Aorta (tissue), 5 donors: ENCODE data around the gene GPBAR1. TPM values are rescaled to one million over a fixed set of nuclear protein-coding genes. Genes with fewer than 3 reads are reported as not detected.
A peak's percentile ranks its signal among the peaks of the same experiment; 100 is the strongest.
"Not testable (repeated sequence)": the region's sequence is repeated elsewhere in the genome, so short reads cannot be mapped to it uniquely, and the experiment has no call there.

Experiments
- ATAC-seq: fragments of 200-7000 bp; cut with Tn5 transposase; one replicate; pipeline ENCODE4 v1.9.1; 2022; ENCODE audit warnings: moderate library complexity; ENCODE audit not compliant: low FRiP score
- DNase-seq, 2 donors: peaks; one replicate each; pipeline ENCODE4 v3.0.0-alpha.2; 2020
- H3K27ac ChIP-seq, 2 donors: one replicate each; pipeline ENCODE4 v1.5.1; 2013; ENCODE audit warnings: low read length in 2 of 2, mild to moderate bottlenecking in 2 of 2, moderate library complexity in 2 of 2, control low read depth in 1 of 2, inconsistent platforms in 1 of 2, low read depth in 1 of 2
- H3K27me3 ChIP-seq, 2 donors: one replicate each; pipeline ENCODE4 v1.6.1; 2013; ENCODE audit warnings: control low read depth in 1 of 2, low read length in 1 of 2, mild to moderate bottlenecking in 1 of 2, moderate library complexity in 1 of 2; ENCODE audit not compliant: insufficient read depth in 2 of 2, control insufficient read depth in 1 of 2
- H3K36me3 ChIP-seq, 2 donors: one replicate each; pipeline ENCODE4 v1.6.1; 2013; ENCODE audit warnings: control low read depth in 1 of 2, low read length in 1 of 2, mild to moderate bottlenecking in 1 of 2; ENCODE audit not compliant: insufficient read depth in 2 of 2, control insufficient read depth in 1 of 2
- H3K4me1 ChIP-seq, 2 donors: one replicate each; pipeline ENCODE4 v1.6.1; 2013; ENCODE audit warnings: low read length in 2 of 2, control low read depth in 1 of 2, mild to moderate bottlenecking in 1 of 2, moderate library complexity in 1 of 2; ENCODE audit not compliant: insufficient read depth in 2 of 2, control insufficient read depth in 1 of 2
- H3K4me3 ChIP-seq, 2 donors: one replicate each; pipeline ENCODE4 v1.5.1; 2013; ENCODE audit warnings: low read length in 2 of 2, control low read depth in 1 of 2, mild to moderate bottlenecking in 1 of 2
- H3K9me3 ChIP-seq: one replicate; pipeline ENCODE4 v1.6.1; 2013; ENCODE audit warnings: mild to moderate bottlenecking, low read length; ENCODE audit not compliant: control insufficient read depth
- WGBS, 2 donors: extraction: QIAGEN DNeasy Blood & Tissue Kit; methylation state at CpG; one replicate each; pipeline ENCODE4 v1.1.7; 2013; 5-methylcytosine and 5-hydroxymethylcytosine counted together
- intact Hi-C, 2 donors: fragments of 100-400 bp; cut with DNase I; formaldehyde crosslinking; loops; one replicate each; pipeline versions ENCODE4 v1.14.2 to v1.15.0; 2022
- polyA plus RNA-seq, 2 donors: library from polyadenylated mRNA; stranded (reverse); fragments of 200-250 nt; gene quantifications; one replicate each; pipeline ENCODE4 v1.2.3, GENCODE V29; 2013
- total RNA-seq, 2 donors: library from RNA; stranded (reverse); fragmentation: NEBNext Ultra II Directional; extraction: Animal tissue kit (Norgen Biotek cat#: 25700); gene quantifications; one replicate each; pipeline ENCODE4 v1.2.1, GENCODE V29; 2021
- donor health status: healthy with polysubstance abuse.
- donor health status: Bipolar disorder and iron deficiency.
- donor health status: DM: no; HTN: no; CAD: no.
- donor health status: DM: no; HTN: no; CAD: no.
- donor health status: DM: yes; HTN: yes; CAD: no.

Gene GPBAR1
- total and polyA plus RNA-seq, 4 donors = 0.46 to 3.7 (median 2.4) TPM

- Histone ChIP-seq H3K27me3 (no peaks in the 10 kb centered on the region), H3K36me3 (no peaks in the 10 kb centered on the region), H3K4me1 (peaks cover 0 to 2% of the 10 kb centered on the region in 2 donors), H3K27ac (no peak overlapping the region), H3K9me3 (no peaks in the 10 kb centered on the region), H3K4me3 (no peak overlapping the region)
- peak; percentile 87 for ATAC-seq
- peak; percentile 87 to 88 for DNase-seq
- intact Hi-C loops = loop anchor here (1.0 to 5.0 kb wide), 4 partner anchors 55 to 166 kb away; partner anchors contain the start of genes CATIP (in 2 of the 2) and CTDSP1 (in 1 of the 2)
- 10 to 12% methylated on average over 9 of the region's 9 CpGs for WGBS, 2 donors
Measured at GRCh38 chr2:218301176-218301819, 40.5 kb downstream of the GPBAR1 start.

- ATAC-seq (no peak), DNase-seq (no peak)
- Histone ChIP-seq H3K9me3 (no peaks in the 10 kb centered on the region), H3K27me3 (no peaks in the 10 kb centered on the region), H3K4me3 (no peak overlapping the region), H3K4me1 (peaks cover 0 to 2% of the 10 kb centered on the region in 2 donors), H3K36me3 (no peaks in the 10 kb centered on the region), H3K27ac (no peak overlapping the region)
- intact Hi-C loops = no loop called here
- 56 to 58% methylated on average over 5 of the region's 5 CpGs for WGBS, 2 donors
Measured at GRCh38 chr2:218305383-218305782, 44.6 kb downstream of the GPBAR1 start.

- Histone ChIP-seq H3K9me3 (no peaks in the 10 kb centered on the region), H3K4me3 (no peak overlapping the region), H3K4me1 (peaks cover 0 to 2% of the 10 kb centered on the region in 2 donors), H3K27ac (peak overlapping the region in 1 of 2 donors; percentile 34), H3K27me3 (no peaks in the 10 kb centered on the region), H3K36me3 (no peaks in the 10 kb centered on the region)
- intact Hi-C loops = no loop called here
- DNase-seq = no peak
- ATAC-seq = no peak
- 88% methylated on average over 9 of the region's 9 CpGs for WGBS, 2 donors
Measured at GRCh38 chr2:218306184-218306920, 45.5 kb downstream of the GPBAR1 start.

- WGBS, 2 donors = 93 to 94% methylated on average over 6 of the region's 6 CpGs
- Histone ChIP-seq H3K27me3 (no peaks in the 10 kb centered on the region), H3K4me3 (no peak overlapping the region), H3K9me3 (no peaks in the 10 kb centered on the region), H3K4me1 (peaks cover 0 to 2% of the 10 kb centered on the region in 2 donors), H3K36me3 (no peaks in the 10 kb centered on the region), H3K27ac (no peak overlapping the region)
- no peak for ATAC-seq
- intact Hi-C loops = no loop called here
- no peak for DNase-seq
Measured at GRCh38 chr2:218307415-218308090, 46.7 kb downstream of the GPBAR1 start.

- intact Hi-C loops = no loop called here
- Histone ChIP-seq H3K27me3 (no peaks in the 10 kb centered on the region), H3K36me3 (no peaks in the 10 kb centered on the region), H3K4me3 (no peak overlapping the region), H3K27ac (no peak overlapping the region), H3K4me1 (no peaks in the 10 kb centered on the region), H3K9me3 (no peaks in the 10 kb centered on the region)
- DNase-seq (no peak), ATAC-seq (no peak)
- 63 to 70% methylated on average over 11 of the region's 11 CpGs for WGBS, 2 donors
Measured at GRCh38 chr2:218310853-218311540, 50.2 kb downstream of the GPBAR1 start.

- H3K36me3 ChIP-seq, H3K9me3 ChIP-seq, H3K4me3 ChIP-seq, DNase-seq, intact Hi-C loops, H3K27ac ChIP-seq, ATAC-seq, H3K4me1 ChIP-seq, H3K27me3 ChIP-seq: not testable (repeated sequence)
- 40 to 45% methylated on average over 11 of the region's 11 CpGs for WGBS, 2 donors
Measured at GRCh38 chr2:218311541-218312266, 50.9 kb downstream of the GPBAR1 start.

- H3K36me3 ChIP-seq = no peaks in the 10 kb centered on the region
- no peaks in the 10 kb centered on the region for H3K9me3 ChIP-seq
- no peaks in the 10 kb centered on the region for H3K4me1 ChIP-seq
- 89 to 92% methylated on average over 2 of the region's 2 CpGs for WGBS, 2 donors
- no peak overlapping the region for H3K27ac ChIP-seq
- intact Hi-C loops = no loop called here
- no peak for ATAC-seq
- no peak overlapping the region for H3K4me3 ChIP-seq
- no peak for DNase-seq
- H3K27me3 ChIP-seq = no peaks in the 10 kb centered on the region
Measured at GRCh38 chr2:218312267-218312756, 51.5 kb downstream of the GPBAR1 start.

GRCh38 chr2:218313356-218313755 is 52.5 kb downstream of the GPBAR1 start:
- no peak overlapping the region for H3K27ac ChIP-seq
- H3K4me3 ChIP-seq = no peak overlapping the region
- H3K9me3 ChIP-seq = no peaks in the 10 kb centered on the region
- intact Hi-C loops = no loop called here
- DNase-seq (no peak), ATAC-seq (no peak)
- WGBS, 2 donors = 92 to 95% methylated on average over 1 of the region's 1 CpG
- no peaks in the 10 kb centered on the region for H3K4me1 ChIP-seq
- no peaks in the 10 kb centered on the region for H3K36me3 ChIP-seq
- H3K27me3 ChIP-seq = no peaks in the 10 kb centered on the region
